WERI-Rb-1 (cell line): ENCODE measurements around the gene FCRLB.

Experiments
- DNase-seq: peaks from one replicate; pipeline ENCODE4 v3.0.0-alpha.2; 2020
- H3K27ac ChIP-seq: fragments of 250-450 bp; sonication (Bioruptor Pico); 2 replicates; pipeline ENCODE4 v1.5.1; 2020; ENCODE audit warnings: mild to moderate bottlenecking, moderate library complexity
- H3K27me3 ChIP-seq: fragments of 250-450 bp; sonication (Bioruptor Pico); 2 replicates; pipeline ENCODE4 v1.5.1; 2021; ENCODE audit warnings: mild to moderate bottlenecking, low read depth, moderate library complexity; ENCODE audit not compliant: insufficient read depth, severe bottlenecking
- H3K36me3 ChIP-seq: fragments of 250-450 bp; sonication (Bioruptor Pico); 2 replicates; pipeline ENCODE4 v1.5.1; 2020; ENCODE audit warnings: mild to moderate bottlenecking, moderate library complexity
- H3K4me3 ChIP-seq: 2 replicates; pipeline ENCODE4 v1.5.1; 2011; ENCODE audit warnings: low read depth, mild to moderate bottlenecking, control low read depth, low read length
- H3K9me3 ChIP-seq: fragments of 250-450 bp; sonication (Bioruptor Pico); 2 replicates; pipeline ENCODE4 v1.5.1; 2021; ENCODE audit warnings: mild to moderate bottlenecking, moderate library complexity; ENCODE audit not compliant: severe bottlenecking
- CTCF ChIP-seq: IDR thresholded peaks from 2 replicates; pipeline ENCODE4 v1.5.1; 2011; ENCODE audit warnings: low read depth, mild to moderate bottlenecking, control low read depth, inconsistent platforms, low read length

The FCRLB gene

GRCh38 chr1:161771973-161772372 is 50.6 kb downstream of the FCRLB start:
- TF ChIP-seq CTCF, result no peak
- H3K27ac ChIP-seq, result no peak overlapping the region
- H3K4me3 ChIP-seq, result no peak overlapping the region
- H3K9me3 ChIP-seq, result no peaks in the 10 kb centered on the region
- no peaks in the 10 kb centered on the region; the same call in 1 of the 2 replicates for H3K36me3 ChIP-seq
- no peak for DNase-seq
- H3K27me3 ChIP-seq, result no peaks in the 10 kb centered on the region

GRCh38 chr1:161772397-161772796 is 51.1 kb downstream of the FCRLB start:
- H3K27ac ChIP-seq, result no peak overlapping the region
- H3K36me3 ChIP-seq, result no peaks in the 10 kb centered on the region; the same call in 1 of the 2 replicates
- no peak overlapping the region for H3K4me3 ChIP-seq
- no peaks in the 10 kb centered on the region for H3K27me3 ChIP-seq
- H3K9me3 ChIP-seq, result no peaks in the 10 kb centered on the region
- TF ChIP-seq CTCF, result no peak
- DNase-seq, result no peak

GRCh38 chr1:161773791-161774190 is 52.4 kb downstream of the FCRLB start:
- no peak overlapping the region for H3K27ac ChIP-seq
- H3K36me3 ChIP-seq, result peaks cover 7% of the 10 kb centered on the region
- DNase-seq, result no peak
- no peak for TF ChIP-seq CTCF
- no peaks in the 10 kb centered on the region for H3K27me3 ChIP-seq
- no peak overlapping the region for H3K4me3 ChIP-seq
- H3K9me3 ChIP-seq, result no peaks in the 10 kb centered on the region

- Histone ChIP-seq H3K27me3 (no peaks in the 10 kb centered on the region), H3K9me3 (no peaks in the 10 kb centered on the region), H3K4me3 (no peak overlapping the region), H3K27ac (no peak overlapping the region), H3K36me3 (peaks cover 26% of the 10 kb centered on the region)
- no peak for DNase-seq
- no peak for TF ChIP-seq CTCF
These were observed 55.9 kb downstream of the FCRLB start for GRCh38 chr1:161777261-161777660.
